B cell (primary cell): ENCODE measurements around the gene CTNNA1. TPM values are rescaled to one million over a fixed set of nuclear protein-coding genes. Genes with fewer than 3 reads are reported as not detected.

Experiments used
- ATAC-seq: fragments of 200-7000 bp; cut with Tn5 transposase; one replicate; pipeline ENCODE4 v1.10.0; 2021; ENCODE audit warnings: low read depth, mild to moderate bottlenecking, moderate number of reproducible peaks, moderate library complexity
- CTCF ChIA-PET: fragments of 350-600 bp; sonication (Branson Sonifier 250); formaldehyde crosslinking; loops from one replicate; lab custom pipeline; 2021; ENCODE audit warnings: antibody characterized with exemption, inconsistent platforms; lab: Charles Lee
- POLR2A ChIA-PET: fragments of 350-600 bp; sonication (Branson Sonifier 250); formaldehyde crosslinking; loops from one replicate; lab custom pipeline; 2021; ENCODE audit warnings: antibody characterized with exemption; lab: Charles Lee
- DNase-seq: peaks from one replicate; pipeline ENCODE4 v3.0.0; 2013
- H2AFZ ChIP-seq: 2 replicates; pipeline ENCODE4 v1.6.1; 2012; ENCODE audit warnings: mild to moderate bottlenecking, low read depth, low read length; ENCODE audit not compliant: insufficient read depth, poor library complexity, severe bottlenecking
- H3K27ac ChIP-seq, 2 donors: 1 replicate in 1 of 2; 2 replicates in 1 of 2; pipeline ENCODE4 v1.5.1; 2012 to 2013; ENCODE audit warnings: low read length in 2 of 2, mild to moderate bottlenecking in 2 of 2, moderate library complexity in 1 of 2
- H3K27me3 ChIP-seq, 4 experiments: fragments of 200-600 bp in 1 of 4; sonication (generic) in 1 of 4; replicated peaks in 1 of 4; 1 replicate in 2 of 4; 2 replicates in 2 of 4; pipeline versions ENCODE4 v1.6.1 to v1.7.0; 2013 to 2016; ENCODE audit warnings: low read length in 3 of 4, mild to moderate bottlenecking in 2 of 4, mixed read lengths in 1 of 4, moderate library complexity in 1 of 4; ENCODE audit not compliant: insufficient read depth in 4 of 4, control insufficient read depth in 3 of 4; ENCODE audit errors: control extremely low read depth in 1 of 4
- H3K36me3 ChIP-seq, 2 experiments: replicated peaks in 1 of 2; 1 replicate in 1 of 2; 2 replicates in 1 of 2; pipeline versions ENCODE4 v1.6.1 to v1.7.1; 2013; ENCODE audit warnings: low read length in 1 of 2; ENCODE audit not compliant: insufficient read depth in 2 of 2, control insufficient read depth in 1 of 2; ENCODE audit errors: control extremely low read depth in 1 of 2, extremely low read depth in 1 of 2
- H3K4me1 ChIP-seq, 2 donors: fragments of 200-600 bp in 1 of 2; sonication (generic) in 1 of 2; 1 replicate in 1 of 2; 2 replicates in 1 of 2; pipeline versions ENCODE4 v1.5.1 to v1.6.1; 2013 to 2017; ENCODE audit warnings: low read length in 2 of 2; ENCODE audit not compliant: control insufficient read depth in 2 of 2, insufficient read depth in 2 of 2
- H3K4me2 ChIP-seq: replicated peaks from 2 replicates; pipeline ENCODE3; 2012; ENCODE audit warnings: mild to moderate bottlenecking, low read depth, low read length; ENCODE audit not compliant: poor library complexity, severe bottlenecking
- H3K4me3 ChIP-seq, 5 experiments: fragments of 200-600 bp in 1 of 5; sonication (generic) in 1 of 5; 1 replicate in 3 of 5; 2 replicates in 2 of 5; pipeline versions ENCODE4 v1.5.1 to v1.7.0; 2011 to 2016; ENCODE audit warnings: low read length in 4 of 5, mild to moderate bottlenecking in 4 of 5, low read depth in 2 of 5, control low read depth in 1 of 5, moderate library complexity in 1 of 5; ENCODE audit not compliant: insufficient read depth in 1 of 5; ENCODE audit errors: control extremely low read depth in 1 of 5, extremely low read depth in 1 of 5
- H3K79me2 ChIP-seq: fragments of 200-600 bp; sonication (generic); one replicate; pipeline ENCODE4 v1.6.0; 2016; ENCODE audit warnings: low read length; ENCODE audit not compliant: control insufficient read depth, insufficient read depth
- H3K9ac ChIP-seq: fragments of 200-600 bp; sonication (generic); 2 replicates; pipeline ENCODE4 v1.6.1; 2017; ENCODE audit warnings: mild to moderate bottlenecking, low read length, moderate library complexity
- H3K9me3 ChIP-seq, 3 donors: one replicate each; pipeline versions ENCODE4 v1.6.1 to v1.7.1; 2013; ENCODE audit warnings: low read length in 2 of 3; ENCODE audit not compliant: control insufficient read depth in 2 of 3, insufficient read depth in 1 of 3; ENCODE audit errors: control extremely low read depth in 1 of 3
- H4K20me1 ChIP-seq: 2 replicates; pipeline ENCODE4 v1.6.0; 2012; ENCODE audit warnings: mild to moderate bottlenecking, low read length; ENCODE audit not compliant: insufficient read depth, control insufficient read depth, poor library complexity, severe bottlenecking
- H3K27ac Mint-ChIP-seq: one replicate; pipeline ENCODE4 v1.8.0; 2021; ENCODE audit warnings: mixed read lengths
- H3K27me3 Mint-ChIP-seq: one replicate; pipeline ENCODE4 v1.8.0; 2021; ENCODE audit warnings: mixed read lengths
- H3K4me1 Mint-ChIP-seq: one replicate; pipeline ENCODE4 v1.8.0; 2021; ENCODE audit warnings: mixed read lengths
- H3K4me3 Mint-ChIP-seq: one replicate; pipeline ENCODE4 v1.8.0; 2021; ENCODE audit warnings: mixed read lengths
- H3K9me3 Mint-ChIP-seq: one replicate; pipeline ENCODE4 v1.8.0; 2022; ENCODE audit warnings: mixed read lengths; ENCODE audit not compliant: insufficient read depth
- EZH2 ChIP-seq: IDR thresholded peaks from 2 replicates; pipeline ENCODE4 v1.6.1; 2012; ENCODE audit warnings: borderline replicate concordance, low read depth, mild to moderate bottlenecking, moderate library complexity, low read length; ENCODE audit not compliant: insufficient read depth, poor library complexity, severe bottlenecking
- WGBS: methylation state at CpG from one replicate; pipeline ENCODE4 v1.1.5; 2013; ENCODE audit warnings: missing lambda C conversion rate; ENCODE audit not compliant: insufficient coverage; 5-methylcytosine and 5-hydroxymethylcytosine counted together
- intact Hi-C: fragments of 100-400 bp; cut with micrococcal nuclease; formaldehyde crosslinking; loops from one replicate; pipeline ENCODE4 v1.10.0; 2022
- polyA plus RNA-seq: library from polyadenylated mRNA; depleted of rRNA; stranded (reverse); fragments of >200 nt; gene quantifications from 2 replicates; pipeline ENCODE4 v1.2.3, GENCODE V29; 2012
- total RNA-seq, 2 donors: library from RNA; stranded (reverse); fragments of 120-200 nt in 1 of 2; gene quantifications; 1 replicate in 1 of 2; 2 replicates in 1 of 2; pipeline versions ENCODE4 v1.2.3 to v1.2.4, GENCODE V29; 2013 to 2022
- TF ChIP-seq, protein P1 (sequence below): fragments of 200-600 bp; IDR thresholded peaks from one replicate; pipeline ENCODE4 v1.8.0; 2022; ENCODE audit warnings: antibody characterized with exemption, mild to moderate bottlenecking

CTNNA1 gene
- total and polyA plus RNA-seq, 2 donors (not counting 1 experiment from before 2014, with no cell fraction given) = 22.7 to 96.0 TPM

DNA sequence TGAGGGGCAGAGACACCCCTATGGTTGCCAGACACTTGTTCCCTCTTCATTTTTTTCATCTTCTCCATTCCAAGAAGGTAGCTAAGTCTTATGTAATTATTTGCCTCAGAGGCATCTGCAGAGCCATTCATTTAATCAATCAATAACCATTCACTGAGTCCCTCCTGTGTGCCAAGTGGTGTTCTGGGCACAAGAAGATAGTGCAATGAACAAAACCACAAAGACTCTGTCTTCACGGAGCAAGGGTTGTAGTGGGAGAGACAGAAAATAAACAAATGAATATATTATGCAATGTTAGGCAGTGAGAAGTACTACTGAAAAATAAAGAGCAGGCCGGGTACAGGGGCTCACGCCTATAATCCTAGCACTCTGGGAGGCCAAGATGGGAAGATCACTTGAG lies 41.4 kb upstream of the CTNNA1 start:
- ChIA-PET POLR2A (no interaction called here), CTCF (no interaction called here)
- no peaks in the 10 kb centered on the region for H4K20me1 ChIP-seq
- H3K27me3 Mint-ChIP-seq = peaks cover 19% of the 10 kb centered on the region
- H3K9me3 ChIP-seq = no peaks in the 10 kb centered on the region
- H3K4me2 ChIP-seq = no peak overlapping the region
- H3K27ac Mint-ChIP-seq = no peak overlapping the region
- no peak overlapping the region for H3K4me3 Mint-ChIP-seq
- no peaks in the 10 kb centered on the region for H3K36me3 ChIP-seq
- H3K27ac ChIP-seq = no peak overlapping the region
- no peak for TF ChIP-seq EZH2
- TF ChIP-seq, protein P1, sequence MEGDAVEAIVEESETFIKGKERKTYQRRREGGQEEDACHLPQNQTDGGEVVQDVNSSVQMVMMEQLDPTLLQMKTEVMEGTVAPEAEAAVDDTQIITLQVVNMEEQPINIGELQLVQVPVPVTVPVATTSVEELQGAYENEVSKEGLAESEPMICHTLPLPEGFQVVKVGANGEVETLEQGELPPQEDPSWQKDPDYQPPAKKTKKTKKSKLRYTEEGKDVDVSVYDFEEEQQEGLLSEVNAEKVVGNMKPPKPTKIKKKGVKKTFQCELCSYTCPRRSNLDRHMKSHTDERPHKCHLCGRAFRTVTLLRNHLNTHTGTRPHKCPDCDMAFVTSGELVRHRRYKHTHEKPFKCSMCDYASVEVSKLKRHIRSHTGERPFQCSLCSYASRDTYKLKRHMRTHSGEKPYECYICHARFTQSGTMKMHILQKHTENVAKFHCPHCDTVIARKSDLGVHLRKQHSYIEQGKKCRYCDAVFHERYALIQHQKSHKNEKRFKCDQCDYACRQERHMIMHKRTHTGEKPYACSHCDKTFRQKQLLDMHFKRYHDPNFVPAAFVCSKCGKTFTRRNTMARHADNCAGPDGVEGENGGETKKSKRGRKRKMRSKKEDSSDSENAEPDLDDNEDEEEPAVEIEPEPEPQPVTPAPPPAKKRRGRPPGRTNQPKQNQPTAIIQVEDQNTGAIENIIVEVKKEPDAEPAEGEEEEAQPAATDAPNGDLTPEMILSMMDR = no peak
- H3K27me3 ChIP-seq = peaks cover 0 to 3% (median 0%) of the 10 kb centered on the region in 4 experiments
- no peak for ATAC-seq
- 93% methylated on average over 2 of the region's 3 CpGs for WGBS
- intact Hi-C loops = no loop called here
- H3K9me3 Mint-ChIP-seq = no peaks in the 10 kb centered on the region
- no peak overlapping the region for H3K4me3 ChIP-seq
- H3K4me1 Mint-ChIP-seq = no peaks in the 10 kb centered on the region
- H2AFZ ChIP-seq = no peak overlapping the region
- H3K9ac ChIP-seq = no peak overlapping the region
- H3K4me1 ChIP-seq = no peaks in the 10 kb centered on the region
- DNase-seq = no peak
- no peaks in the 10 kb centered on the region for H3K79me2 ChIP-seq

DNA sequence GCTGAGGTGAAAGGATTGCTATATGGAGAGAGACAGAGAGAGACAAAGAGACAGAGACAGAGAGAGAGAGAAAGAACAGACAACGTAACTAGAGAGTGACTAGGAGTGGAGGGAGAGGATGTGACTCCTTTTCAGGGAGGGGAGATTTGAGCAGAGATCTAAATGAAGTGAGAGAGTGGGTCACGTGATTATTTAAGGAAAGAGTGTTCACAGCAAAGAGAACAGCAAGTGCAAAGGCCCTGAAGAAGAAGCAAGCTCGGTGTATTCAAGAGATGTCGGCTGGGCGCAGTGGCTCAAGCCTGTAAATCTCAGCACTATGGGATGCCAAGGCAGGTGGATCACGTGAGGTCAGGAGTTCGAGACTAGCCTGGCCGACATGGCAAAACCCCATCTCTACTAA lies 40.9 kb upstream of the CTNNA1 start:
- Mint-ChIP-seq H3K27ac (no peak overlapping the region), H3K4me3 (no peak overlapping the region), H3K4me1 (no peaks in the 10 kb centered on the region), H3K27me3 (peaks cover 19% of the 10 kb centered on the region), H3K9me3 (no peaks in the 10 kb centered on the region)
- no peaks in the 10 kb centered on the region for H3K36me3 ChIP-seq
- POLR2A ChIA-PET = no interaction called here
- no peaks in the 10 kb centered on the region for H3K4me1 ChIP-seq
- no peak overlapping the region for H2AFZ ChIP-seq
- no peak for TF ChIP-seq EZH2
- TF ChIP-seq, protein P1 = no peak
- H3K9ac ChIP-seq = no peak overlapping the region
- no peaks in the 10 kb centered on the region for H3K79me2 ChIP-seq
- DNase-seq (no peak), ATAC-seq (no peak)
- H3K27ac ChIP-seq = no peak overlapping the region
- peaks cover 0 to 3% (median 0%) of the 10 kb centered on the region in 4 experiments for H3K27me3 ChIP-seq
- WGBS = 90% methylated on average over 8 of the region's 8 CpGs
- H3K9me3 ChIP-seq = no peaks in the 10 kb centered on the region
- no peaks in the 10 kb centered on the region for H4K20me1 ChIP-seq
- intact Hi-C loops = no loop called here
- no peak overlapping the region for H3K4me2 ChIP-seq
- no peak overlapping the region for H3K4me3 ChIP-seq
- CTCF ChIA-PET = no interaction called here
